SK-N-SH treated with all-trans-retinoic acid at 6 μM for 48 hours (cell line): ENCODE measurements around the gene SUMF2.
"Not testable (repeated sequence)": the region's sequence is repeated elsewhere in the genome, so short reads cannot be mapped to it uniquely, and the experiment has no call there.

Experiments used
- ARNTL ChIP-seq: fragments of 450-650 bp; formaldehyde crosslinking; IDR thresholded peaks from 2 replicates; pipeline ENCODE4 v1.5.0; 2020; ENCODE audit warnings: low read depth, mild to moderate bottlenecking, moderate library complexity, borderline replicate concordance
- BACH2 ChIP-seq: fragments of 250-450 bp; sonication (Bioruptor Pico); IDR thresholded peaks from 2 replicates; pipeline ENCODE4 v1.9.0; 2021; ENCODE audit warnings: mild to moderate bottlenecking, borderline replicate concordance
- ESRRG ChIP-seq: fragments of 250-450 bp; sonication (Bioruptor Pico); IDR thresholded peaks from 2 replicates; pipeline ENCODE4 v1.6.1; 2021; ENCODE audit warnings: mild to moderate bottlenecking
- ISL1 ChIP-seq: fragments of 250-450 bp; sonication (Bioruptor Pico); IDR thresholded peaks from 2 replicates; pipeline ENCODE4 v2.1.2; 2022; ENCODE audit warnings: mild to moderate bottlenecking, moderate library complexity
- OSR1 ChIP-seq: fragments of 250-450 bp; sonication (Bioruptor Pico); IDR thresholded peaks from 2 replicates; pipeline ENCODE4 v1.8.0; 2022; ENCODE audit warnings: moderate library complexity, mild to moderate bottlenecking, inconsistent platforms
- ZFP3 ChIP-seq: fragments of 250-450 bp; sonication (Bioruptor Pico); IDR thresholded peaks from 2 replicates; pipeline ENCODE4 v1.5.0; 2020; ENCODE audit warnings: mild to moderate bottlenecking, moderate library complexity
- ZFP30 ChIP-seq: fragments of 450-650 bp; formaldehyde crosslinking; IDR thresholded peaks from 2 replicates; pipeline ENCODE4 v1.5.0; 2022; ENCODE audit warnings: mild to moderate bottlenecking, moderate library complexity
- ZNF565 ChIP-seq: fragments of 450-650 bp; formaldehyde crosslinking; conservative IDR thresholded peaks from 2 replicates; pipeline ENCODE4 v1.5.0; 2020; ENCODE audit warnings: low read depth, mild to moderate bottlenecking, moderate library complexity
- ZNF70 ChIP-seq: fragments of 450-650 bp; formaldehyde crosslinking; IDR thresholded peaks from 2 replicates; pipeline ENCODE4 v1.5.0; 2020; ENCODE audit warnings: mild to moderate bottlenecking, moderate library complexity
- ZNF8 ChIP-seq: fragments of 450-650 bp; formaldehyde crosslinking; IDR thresholded peaks from 2 replicates; pipeline ENCODE4 v1.5.0; 2020; ENCODE audit warnings: mild to moderate bottlenecking, moderate library complexity
- TF ChIP-seq, protein P1 (sequence below): fragments of 250-450 bp; sonication (Bioruptor Pico); IDR thresholded peaks from 2 replicates; pipeline ENCODE4 v1.5.0; 2020; ENCODE audit warnings: mild to moderate bottlenecking, moderate library complexity
- TF ChIP-seq, protein P2 (sequence below): fragments of 250-450 bp; sonication (Bioruptor Pico); IDR thresholded peaks from 2 replicates; pipeline ENCODE4 v1.8.0; 2020; ENCODE audit warnings: mild to moderate bottlenecking, moderate library complexity, borderline replicate concordance

DNA sequence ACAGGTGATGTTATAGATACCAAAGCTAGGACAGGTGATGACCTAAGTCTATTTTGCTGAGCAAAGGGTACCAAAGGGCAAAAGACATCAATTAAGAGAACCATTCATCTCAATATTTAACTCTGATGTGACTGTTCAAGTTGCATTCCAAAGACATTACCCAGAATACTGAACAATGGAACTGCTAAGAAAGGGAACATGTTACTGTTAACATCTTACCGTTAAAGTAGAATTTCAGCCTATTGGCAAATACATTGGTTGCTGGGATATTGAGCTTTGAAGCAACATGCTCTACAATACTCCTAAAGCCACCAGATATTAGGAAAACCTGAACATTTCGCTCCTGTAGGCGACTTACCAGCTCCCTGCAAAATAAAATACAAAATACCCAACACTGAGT lies 47.1 kb upstream of the SUMF2 start:
- TF ChIP-seq, protein P1, sequence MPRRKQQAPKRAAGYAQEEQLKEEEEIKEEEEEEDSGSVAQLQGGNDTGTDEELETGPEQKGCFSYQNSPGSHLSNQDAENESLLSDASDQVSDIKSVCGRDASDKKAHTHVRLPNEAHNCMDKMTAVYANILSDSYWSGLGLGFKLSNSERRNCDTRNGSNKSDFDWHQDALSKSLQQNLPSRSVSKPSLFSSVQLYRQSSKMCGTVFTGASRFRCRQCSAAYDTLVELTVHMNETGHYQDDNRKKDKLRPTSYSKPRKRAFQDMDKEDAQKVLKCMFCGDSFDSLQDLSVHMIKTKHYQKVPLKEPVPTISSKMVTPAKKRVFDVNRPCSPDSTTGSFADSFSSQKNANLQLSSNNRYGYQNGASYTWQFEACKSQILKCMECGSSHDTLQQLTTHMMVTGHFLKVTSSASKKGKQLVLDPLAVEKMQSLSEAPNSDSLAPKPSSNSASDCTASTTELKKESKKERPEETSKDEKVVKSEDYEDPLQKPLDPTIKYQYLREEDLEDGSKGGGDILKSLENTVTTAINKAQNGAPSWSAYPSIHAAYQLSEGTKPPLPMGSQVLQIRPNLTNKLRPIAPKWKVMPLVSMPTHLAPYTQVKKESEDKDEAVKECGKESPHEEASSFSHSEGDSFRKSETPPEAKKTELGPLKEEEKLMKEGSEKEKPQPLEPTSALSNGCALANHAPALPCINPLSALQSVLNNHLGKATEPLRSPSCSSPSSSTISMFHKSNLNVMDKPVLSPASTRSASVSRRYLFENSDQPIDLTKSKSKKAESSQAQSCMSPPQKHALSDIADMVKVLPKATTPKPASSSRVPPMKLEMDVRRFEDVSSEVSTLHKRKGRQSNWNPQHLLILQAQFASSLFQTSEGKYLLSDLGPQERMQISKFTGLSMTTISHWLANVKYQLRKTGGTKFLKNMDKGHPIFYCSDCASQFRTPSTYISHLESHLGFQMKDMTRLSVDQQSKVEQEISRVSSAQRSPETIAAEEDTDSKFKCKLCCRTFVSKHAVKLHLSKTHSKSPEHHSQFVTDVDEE, result not testable (repeated sequence)
- TF ChIP-seq ZFP30 (CRISPR knock-in tag); ZNF565 (CRISPR knock-in tag); BACH2; OSR1 (CRISPR knock-in tag); ZFP3; ARNTL (CRISPR knock-in tag); ZNF70 (CRISPR knock-in tag); ZNF8 (CRISPR knock-in tag); ESRRG: not testable (repeated sequence)
- TF ChIP-seq, protein P2, sequence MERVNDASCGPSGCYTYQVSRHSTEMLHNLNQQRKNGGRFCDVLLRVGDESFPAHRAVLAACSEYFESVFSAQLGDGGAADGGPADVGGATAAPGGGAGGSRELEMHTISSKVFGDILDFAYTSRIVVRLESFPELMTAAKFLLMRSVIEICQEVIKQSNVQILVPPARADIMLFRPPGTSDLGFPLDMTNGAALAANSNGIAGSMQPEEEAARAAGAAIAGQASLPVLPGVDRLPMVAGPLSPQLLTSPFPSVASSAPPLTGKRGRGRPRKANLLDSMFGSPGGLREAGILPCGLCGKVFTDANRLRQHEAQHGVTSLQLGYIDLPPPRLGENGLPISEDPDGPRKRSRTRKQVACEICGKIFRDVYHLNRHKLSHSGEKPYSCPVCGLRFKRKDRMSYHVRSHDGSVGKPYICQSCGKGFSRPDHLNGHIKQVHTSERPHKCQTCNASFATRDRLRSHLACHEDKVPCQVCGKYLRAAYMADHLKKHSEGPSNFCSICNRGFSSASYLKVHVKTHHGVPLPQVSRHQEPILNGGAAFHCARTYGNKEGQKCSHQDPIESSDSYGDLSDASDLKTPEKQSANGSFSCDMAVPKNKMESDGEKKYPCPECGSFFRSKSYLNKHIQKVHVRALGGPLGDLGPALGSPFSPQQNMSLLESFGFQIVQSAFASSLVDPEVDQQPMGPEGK (CRISPR knock-in tag), result not testable (repeated sequence)
- TF ChIP-seq ISL1 (CRISPR knock-in tag), result peak; percentile 16; the same call in 1 of the 2 replicates
